Mucosa of stomach (tissue), 1 donor: ENCODE results near the gene KIF16B.

Experiments
- H3K27me3 ChIP-seq: one replicate; pipeline ENCODE4 v1.7.0; 2013; ENCODE audit warnings: mild to moderate bottlenecking, low read length; ENCODE audit not compliant: control insufficient read depth, insufficient read depth
- H3K36me3 ChIP-seq: one replicate; pipeline ENCODE4 v1.7.0; 2013; ENCODE audit warnings: low read length; ENCODE audit not compliant: control insufficient read depth, insufficient read depth
- H3K4me1 ChIP-seq: one replicate; pipeline ENCODE4 v1.7.0; 2013; ENCODE audit warnings: mild to moderate bottlenecking, low read length; ENCODE audit not compliant: control insufficient read depth, insufficient read depth
- H3K4me3 ChIP-seq: one replicate; pipeline ENCODE4 v1.7.0; 2013; ENCODE audit warnings: low read length
- H3K9ac ChIP-seq: one replicate; pipeline ENCODE4 v1.7.0; 2013; ENCODE audit warnings: mild to moderate bottlenecking, low read length, moderate library complexity
- H3K9me3 ChIP-seq: one replicate; pipeline ENCODE4 v1.7.0; 2013; ENCODE audit warnings: mild to moderate bottlenecking, low read length, moderate library complexity; ENCODE audit not compliant: control insufficient read depth
- donor health status: Pancreatic carcinoma.

Gene KIF16B

GRCh38 chr20:16308754-16309153, 264.5 kb downstream of the KIF16B start:
- Histone ChIP-seq H3K36me3 (no peaks in the 10 kb centered on the region), H3K27me3 (no peaks in the 10 kb centered on the region), H3K4me1 (no peaks in the 10 kb centered on the region), H3K9ac (no peak overlapping the region), H3K4me3 (no peak overlapping the region), H3K9me3 (no peaks in the 10 kb centered on the region)

GRCh38 chr20:16302818-16303217, 270.4 kb downstream of the KIF16B start:
- H3K27me3 ChIP-seq: no peaks in the 10 kb centered on the region
- no peak overlapping the region for H3K4me3 ChIP-seq
- H3K36me3 ChIP-seq: no peaks in the 10 kb centered on the region
- no peaks in the 10 kb centered on the region for H3K9me3 ChIP-seq
- no peak overlapping the region for H3K9ac ChIP-seq
- H3K4me1 ChIP-seq: no peaks in the 10 kb centered on the region

GRCh38 chr20:16301986-16302385, 271.3 kb downstream of the KIF16B start:
- Histone ChIP-seq H3K9me3 (no peaks in the 10 kb centered on the region), H3K27me3 (no peaks in the 10 kb centered on the region), H3K9ac (no peak overlapping the region), H3K4me3 (no peak overlapping the region), H3K4me1 (no peaks in the 10 kb centered on the region), H3K36me3 (no peaks in the 10 kb centered on the region)

GRCh38 chr20:16299897-16300296, 273.4 kb downstream of the KIF16B start:
- H3K9me3 ChIP-seq: no peaks in the 10 kb centered on the region
- no peaks in the 10 kb centered on the region for H3K4me1 ChIP-seq
- H3K36me3 ChIP-seq: no peaks in the 10 kb centered on the region
- H3K9ac ChIP-seq: no peak overlapping the region
- H3K27me3 ChIP-seq: no peaks in the 10 kb centered on the region
- no peak overlapping the region for H3K4me3 ChIP-seq

GRCh38 chr20:16296931-16297330, 276.3 kb downstream of the KIF16B start:
- H3K27me3 ChIP-seq: no peaks in the 10 kb centered on the region
- H3K9me3 ChIP-seq: no peaks in the 10 kb centered on the region
- H3K4me1 ChIP-seq: no peaks in the 10 kb centered on the region
- no peaks in the 10 kb centered on the region for H3K36me3 ChIP-seq
- no peak overlapping the region for H3K4me3 ChIP-seq
- H3K9ac ChIP-seq: no peak overlapping the region

GRCh38 chr20:16295534-16295933, 277.7 kb downstream of the KIF16B start:
- H3K36me3 ChIP-seq: no peaks in the 10 kb centered on the region
- H3K9me3 ChIP-seq: no peaks in the 10 kb centered on the region
- H3K27me3 ChIP-seq: no peaks in the 10 kb centered on the region
- H3K4me3 ChIP-seq: no peak overlapping the region
- no peaks in the 10 kb centered on the region for H3K4me1 ChIP-seq
- no peak overlapping the region for H3K9ac ChIP-seq

GRCh38 chr20:16293590-16293989, 279.7 kb downstream of the KIF16B start:
- H3K36me3 ChIP-seq: no peaks in the 10 kb centered on the region
- no peak overlapping the region for H3K4me3 ChIP-seq
- no peaks in the 10 kb centered on the region for H3K4me1 ChIP-seq
- no peaks in the 10 kb centered on the region for H3K27me3 ChIP-seq
- H3K9ac ChIP-seq: no peak overlapping the region
- no peaks in the 10 kb centered on the region for H3K9me3 ChIP-seq

- Histone ChIP-seq H3K4me1 (no peaks in the 10 kb centered on the region), H3K36me3 (no peaks in the 10 kb centered on the region), H3K9me3 (no peaks in the 10 kb centered on the region)
Measured at GRCh38 chr20:16292226-16292880, 280.9 kb downstream of the KIF16B start.

GRCh38 chr20:16290358-16290757, 282.9 kb downstream of the KIF16B start:
- Histone ChIP-seq H3K4me3 (no peak overlapping the region), H3K36me3 (no peaks in the 10 kb centered on the region), H3K27me3 (no peaks in the 10 kb centered on the region), H3K9ac (no peak overlapping the region), H3K4me1 (no peaks in the 10 kb centered on the region), H3K9me3 (no peaks in the 10 kb centered on the region)

More at GRCh38 chr20:16292226-16292880, 280.9 kb downstream of the KIF16B start:
- Histone ChIP-seq H3K9ac (no peak overlapping the region), H3K27me3 (no peaks in the 10 kb centered on the region), H3K4me3 (no peak overlapping the region)

- Histone ChIP-seq H3K9me3 (no peaks in the 10 kb centered on the region), H3K36me3 (no peaks in the 10 kb centered on the region), H3K9ac (no peak overlapping the region), H3K4me1 (no peaks in the 10 kb centered on the region), H3K27me3 (no peaks in the 10 kb centered on the region), H3K4me3 (no peak overlapping the region)
Measured at GRCh38 chr20:16287776-16288175, 285.5 kb downstream of the KIF16B start.

- no peaks in the 10 kb centered on the region for H3K27me3 ChIP-seq
- no peak overlapping the region for H3K9ac ChIP-seq
- no peaks in the 10 kb centered on the region for H3K4me1 ChIP-seq
- no peaks in the 10 kb centered on the region for H3K36me3 ChIP-seq
- no peaks in the 10 kb centered on the region for H3K9me3 ChIP-seq
- H3K4me3 ChIP-seq: no peak overlapping the region
Measured at GRCh38 chr20:16286601-16287000, 286.6 kb downstream of the KIF16B start.

GRCh38 chr20:16284385-16285100, 288.7 kb downstream of the KIF16B start:
- Histone ChIP-seq H3K4me1 (no peaks in the 10 kb centered on the region), H3K9me3 (no peaks in the 10 kb centered on the region), H3K9ac (no peak overlapping the region), H3K27me3 (no peaks in the 10 kb centered on the region), H3K36me3 (no peaks in the 10 kb centered on the region), H3K4me3 (no peak overlapping the region)
